HEK293T (cell line): ENCODE data around the gene PCNX1.

ENCODE experiments used
- CTCF ChIA-PET: fragments of 350-600 bp; formaldehyde crosslinking; extraction: SDS; loops from one replicate; lab custom pipeline; 2021; ENCODE audit warnings: antibody characterized with exemption, inconsistent platforms; lab: Yijun Ruan, JAX
- POLR2A ChIA-PET: fragments of 350-600 bp; formaldehyde crosslinking; extraction: SDS; loops from one replicate; lab custom pipeline; 2020; ENCODE audit warnings: antibody characterized with exemption, inconsistent platforms; lab: Yijun Ruan, JAX
- DNase-seq: peaks from one replicate; pipeline ENCODE4 v3.0.0; 2012; ENCODE audit warnings: mixed read lengths; ENCODE audit errors: extremely low spot score
- ARNT ChIP-seq: fragments of 450-650 bp; IDR thresholded peaks from 2 replicates; pipeline ENCODE4 v1.6.1; 2017; ENCODE audit warnings: mild to moderate bottlenecking
- BHLHE40 ChIP-seq: fragments of 450-650 bp; IDR thresholded peaks from 2 replicates; pipeline ENCODE4 v1.6.1; 2016; ENCODE audit warnings: mild to moderate bottlenecking, moderate library complexity, borderline replicate concordance
- CTBP1 ChIP-seq: fragments of 450-650 bp; IDR thresholded peaks from 2 replicates; pipeline ENCODE4 v1.6.1; 2016; ENCODE audit warnings: borderline replicate concordance
- ELF4 ChIP-seq: fragments of 450-650 bp; IDR thresholded peaks from 2 replicates; pipeline ENCODE4 v1.6.1; 2017; ENCODE audit warnings: antibody characterized with exemption
- FOXA1 ChIP-seq: fragments of 450-650 bp; IDR thresholded peaks from 2 replicates; pipeline ENCODE4 v1.6.1; 2016; ENCODE audit warnings: mild to moderate bottlenecking
- FOXK2 ChIP-seq: fragments of 450-650 bp; IDR thresholded peaks from 2 replicates; pipeline ENCODE4 v1.6.1; 2016; ENCODE audit warnings: mild to moderate bottlenecking
- FOXM1 ChIP-seq: fragments of 450-650 bp; IDR thresholded peaks from 2 replicates; pipeline ENCODE4 v1.6.1; 2017; ENCODE audit warnings: mild to moderate bottlenecking, borderline replicate concordance
- HDGF ChIP-seq: fragments of 450-650 bp; IDR thresholded peaks from 2 replicates; pipeline ENCODE4 v1.6.1; 2017; ENCODE audit warnings: antibody characterized with exemption, borderline replicate concordance
- L3MBTL2 ChIP-seq: fragments of 450-650 bp; conservative IDR thresholded peaks from 2 replicates; pipeline ENCODE4 v1.6.1; 2016; ENCODE audit warnings: mild to moderate bottlenecking
- LEF1 ChIP-seq: fragments of 450-650 bp; IDR thresholded peaks from 2 replicates; pipeline ENCODE4 v1.6.1; 2017; ENCODE audit warnings: mild to moderate bottlenecking, borderline replicate concordance
- NFRKB ChIP-seq: fragments of 450-650 bp; IDR thresholded peaks from 2 replicates; pipeline ENCODE4 v1.6.1; 2016; ENCODE audit warnings: mild to moderate bottlenecking, moderate library complexity
- SP1 ChIP-seq: fragments of 450-650 bp; IDR thresholded peaks from 2 replicates; pipeline ENCODE4 v1.6.1; 2017
- SUZ12 ChIP-seq: fragments of 450-650 bp; IDR thresholded peaks from 2 replicates; pipeline ENCODE4 v1.6.1; 2016; ENCODE audit warnings: mild to moderate bottlenecking
- TARDBP ChIP-seq: fragments of 450-650 bp; IDR thresholded peaks from 2 replicates; pipeline ENCODE4 v1.6.1; 2016
- ZNF384 ChIP-seq: fragments of 450-650 bp; IDR thresholded peaks from 2 replicates; pipeline ENCODE4 v1.6.1; 2016
- TF ChIP-seq, protein P1 (sequence below): fragments of 450-650 bp; IDR thresholded peaks from 2 replicates; pipeline ENCODE4 v1.6.1; 2016

PCNX1 gene

DNA sequence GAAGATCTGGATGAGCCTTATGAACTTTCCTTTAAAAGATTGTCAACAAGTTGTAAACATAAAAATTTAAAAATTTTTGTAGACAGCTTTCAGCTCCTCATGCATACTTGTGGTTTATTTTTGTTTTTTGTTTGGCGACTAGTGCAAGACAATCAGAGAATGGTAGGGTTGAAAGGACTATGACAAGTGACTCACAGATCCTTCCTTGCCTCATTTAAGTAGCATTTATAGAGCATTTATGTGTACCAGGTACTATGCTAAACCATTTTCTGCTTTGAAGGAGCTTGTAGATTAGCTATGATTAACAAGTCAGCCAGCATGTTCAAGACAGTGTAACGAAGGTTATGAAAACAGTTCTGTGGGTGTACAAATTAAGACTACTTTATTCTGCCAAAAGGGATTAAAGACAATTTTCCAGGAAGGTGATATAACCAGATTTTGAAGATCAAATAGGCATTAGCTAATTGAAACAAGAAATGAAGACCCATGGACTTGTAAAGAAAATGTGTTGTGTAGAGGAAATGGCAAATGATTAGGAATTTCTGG is 122.0 kb downstream of the PCNX1 start:
- POLR2A ChIA-PET, result no interaction called here
- no peak for TF ChIP-seq FOXK2
- CTCF ChIA-PET, result interaction anchor here (1.8 kb wide), 1 partner anchor 21 kb away, joined by 4 read pairs; no protein-coding TSS in a partner anchor
- no peak for DNase-seq

GRCh38 chr14:71031000-71031399 is 123.7 kb downstream of the PCNX1 start:
- POLR2A ChIA-PET, result no interaction called here
- DNase-seq, result no peak
- CTCF ChIA-PET, result no interaction called here
- TF ChIP-seq FOXA1 (no peak), LEF1 (no peak), SP1 (no peak), FOXM1 (no peak), ARNT (no peak), ELF4 (no peak), SUZ12 (no peak), HDGF (no peak), ZNF384 (no peak), TARDBP (no peak), L3MBTL2 (no peak), NFRKB (no peak), BHLHE40 (no peak), CTBP1 (no peak)
- TF ChIP-seq, protein P1, sequence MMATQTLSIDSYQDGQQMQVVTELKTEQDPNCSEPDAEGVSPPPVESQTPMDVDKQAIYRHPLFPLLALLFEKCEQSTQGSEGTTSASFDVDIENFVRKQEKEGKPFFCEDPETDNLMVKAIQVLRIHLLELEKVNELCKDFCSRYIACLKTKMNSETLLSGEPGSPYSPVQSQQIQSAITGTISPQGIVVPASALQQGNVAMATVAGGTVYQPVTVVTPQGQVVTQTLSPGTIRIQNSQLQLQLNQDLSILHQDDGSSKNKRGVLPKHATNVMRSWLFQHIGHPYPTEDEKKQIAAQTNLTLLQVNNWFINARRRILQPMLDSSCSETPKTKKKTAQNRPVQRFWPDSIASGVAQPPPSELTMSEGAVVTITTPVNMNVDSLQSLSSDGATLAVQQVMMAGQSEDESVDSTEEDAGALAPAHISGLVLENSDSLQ, result no peak

GRCh38 chr14:71036433-71036832 is 129.2 kb downstream of the PCNX1 start:
- POLR2A ChIA-PET, result no interaction called here
- no peak for DNase-seq
- TF ChIP-seq TARDBP (no peak), FOXK2 (no peak), LEF1 (no peak), HDGF (no peak), ELF4 (no peak), FOXM1 (no peak), NFRKB (no peak)
- CTCF ChIA-PET, result no interaction called here

- DNase-seq, result no peak
- TF ChIP-seq BHLHE40 (no peak), NFRKB (no peak), SUZ12 (no peak), CTBP1 (no peak), ZNF384 (no peak), FOXK2 (no peak), FOXA1 (no peak), TARDBP (no peak), HDGF (no peak), FOXM1 (no peak), ARNT (no peak), L3MBTL2 (no peak), ELF4 (no peak), LEF1 (no peak), SP1 (no peak)
- TF ChIP-seq, protein P1, result no peak
- POLR2A ChIA-PET, result no interaction called here
- CTCF ChIA-PET, result no interaction called here
These were observed 141.1 kb downstream of the PCNX1 start for GRCh38 chr14:71048393-71048792.

DNA sequence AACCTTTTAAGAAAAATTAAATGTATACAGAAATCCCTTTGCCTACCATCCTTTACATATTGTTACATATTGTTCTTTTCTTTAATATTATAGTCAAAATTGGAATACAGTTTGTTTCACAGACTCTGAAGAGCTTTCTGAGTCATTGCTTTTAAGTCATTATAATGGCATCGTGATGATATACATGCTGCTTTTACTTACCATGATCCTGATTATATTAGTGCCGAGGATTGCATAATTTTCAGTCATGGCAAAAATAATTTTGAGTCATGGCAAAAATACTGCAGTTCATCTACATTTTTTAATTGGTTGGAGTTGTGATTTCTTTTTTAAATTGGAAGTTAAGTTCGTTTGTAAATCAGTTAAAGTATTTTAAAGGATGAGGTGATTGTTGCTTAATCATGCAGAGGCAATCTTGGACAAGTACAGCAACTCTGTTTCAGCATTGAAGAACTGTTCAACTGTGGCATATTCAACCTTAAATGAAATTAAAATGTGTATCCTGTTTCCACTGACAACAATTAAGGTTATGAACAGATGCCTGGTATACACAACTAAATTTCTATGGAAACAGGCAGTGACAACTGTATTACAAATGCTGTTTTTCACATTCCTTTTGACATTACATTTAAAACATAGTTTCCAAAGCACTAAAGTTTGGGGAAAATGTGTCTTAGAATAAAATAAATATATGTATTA is 142.3 kb downstream of the PCNX1 start:
- DNase-seq, result no peak
- ChIA-PET POLR2A (no interaction called here), CTCF (interaction anchor here (0.5 to 1.1 kb wide), 3 partner anchors 12 to 309 kb away, joined by 4 to 8 read pairs (median 4); no protein-coding TSS in a partner anchor)
- no peak for TF ChIP-seq ELF4
- no peak for TF ChIP-seq ZNF384
- no peak for TF ChIP-seq SP1
- TF ChIP-seq, protein P1, result no peak
- TF ChIP-seq FOXA1, result no peak

- POLR2A ChIA-PET, result no interaction called here
These were observed 143.1 kb downstream of the PCNX1 start for GRCh38 chr14:71050227-71050823.

More at GRCh38 chr14:71050227-71050823, 143.1 kb downstream of the PCNX1 start:
- DNase-seq, result no peak
- TF ChIP-seq FOXK2, result no peak
- TF ChIP-seq NFRKB, result no peak
- no peak for TF ChIP-seq ZNF384
- TF ChIP-seq CTBP1, result no peak
- no peak for TF ChIP-seq TARDBP
- no peak for TF ChIP-seq L3MBTL2
- TF ChIP-seq FOXA1, result no peak
- TF ChIP-seq SP1, result no peak
- TF ChIP-seq LEF1, result no peak
- TF ChIP-seq SUZ12, result no peak
- TF ChIP-seq ELF4, result no peak
- no peak for TF ChIP-seq ARNT
- TF ChIP-seq FOXM1, result no peak
- TF ChIP-seq, protein P1, result no peak
- no peak for TF ChIP-seq BHLHE40
- TF ChIP-seq HDGF, result no peak
- CTCF ChIA-PET, result interaction anchor here (0.5 to 1.1 kb wide), 4 partner anchors 12 to 310 kb away, joined by 4 to 8 read pairs (median 4); no protein-coding TSS in a partner anchor
